ENCODE data around the gene KLHL10.

KLHL10 gene

DNA sequence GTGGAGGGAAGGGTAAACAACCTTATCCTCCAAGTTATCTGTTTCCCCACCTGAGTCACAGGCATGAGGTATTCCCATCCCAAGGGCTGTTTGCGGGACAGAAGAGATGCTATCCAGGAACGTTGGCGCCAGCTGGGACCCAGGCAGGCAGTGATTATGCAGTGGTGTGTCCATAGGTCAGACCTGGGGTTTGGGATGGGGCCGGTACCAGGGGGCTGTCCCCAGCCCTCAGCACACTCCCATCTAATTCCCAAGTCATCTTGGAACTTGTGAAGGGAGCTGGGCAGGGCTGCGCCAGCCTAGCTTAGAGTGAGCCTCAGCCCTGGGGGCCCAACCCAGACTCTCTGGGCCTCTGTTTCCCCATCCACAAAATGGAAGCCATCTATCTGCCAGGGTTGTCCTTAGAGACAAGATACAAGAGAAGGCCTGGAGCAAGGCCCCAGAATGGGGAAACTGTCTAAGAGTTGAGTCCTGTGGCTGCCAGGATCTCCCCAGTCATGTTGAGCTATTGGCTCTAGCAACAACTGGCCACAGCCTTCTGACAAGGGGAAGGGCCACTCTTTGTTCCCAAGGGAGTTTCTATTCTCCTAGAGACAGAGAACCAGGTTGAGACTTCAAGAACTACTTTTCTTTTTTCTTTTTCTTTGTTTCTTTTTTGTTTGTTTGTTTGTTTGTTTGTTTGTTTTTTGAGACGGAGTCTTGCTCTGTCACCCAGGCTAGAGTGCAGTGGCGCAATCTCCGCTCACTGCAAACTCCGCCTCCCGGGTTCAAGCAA is 41.3 kb upstream of the KLHL10 start:
- Histone ChIP-seq H3K4me3 (ENCODE audit: low read depth in 1 of 2, low read length in 1 of 2) (no peak overlapping the region), H3K27ac (no peak overlapping the region), H3K4me1 (ENCODE audit: control insufficient read depth in 1 of 2, insufficient read depth in 1 of 2, low read depth in 1 of 2, low read length in 1 of 2) (no peaks in the 10 kb centered on the region), H3K27me3 (peaks cover 11% of the 10 kb centered on the region), H3K36me3 (no peaks in the 10 kb centered on the region), H3K9me3 (no peaks in the 10 kb centered on the region)
- TF ChIP-seq, protein P1, sequence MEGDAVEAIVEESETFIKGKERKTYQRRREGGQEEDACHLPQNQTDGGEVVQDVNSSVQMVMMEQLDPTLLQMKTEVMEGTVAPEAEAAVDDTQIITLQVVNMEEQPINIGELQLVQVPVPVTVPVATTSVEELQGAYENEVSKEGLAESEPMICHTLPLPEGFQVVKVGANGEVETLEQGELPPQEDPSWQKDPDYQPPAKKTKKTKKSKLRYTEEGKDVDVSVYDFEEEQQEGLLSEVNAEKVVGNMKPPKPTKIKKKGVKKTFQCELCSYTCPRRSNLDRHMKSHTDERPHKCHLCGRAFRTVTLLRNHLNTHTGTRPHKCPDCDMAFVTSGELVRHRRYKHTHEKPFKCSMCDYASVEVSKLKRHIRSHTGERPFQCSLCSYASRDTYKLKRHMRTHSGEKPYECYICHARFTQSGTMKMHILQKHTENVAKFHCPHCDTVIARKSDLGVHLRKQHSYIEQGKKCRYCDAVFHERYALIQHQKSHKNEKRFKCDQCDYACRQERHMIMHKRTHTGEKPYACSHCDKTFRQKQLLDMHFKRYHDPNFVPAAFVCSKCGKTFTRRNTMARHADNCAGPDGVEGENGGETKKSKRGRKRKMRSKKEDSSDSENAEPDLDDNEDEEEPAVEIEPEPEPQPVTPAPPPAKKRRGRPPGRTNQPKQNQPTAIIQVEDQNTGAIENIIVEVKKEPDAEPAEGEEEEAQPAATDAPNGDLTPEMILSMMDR (IDR thresholded peaks at IDR 0.05), result no peak

DNA sequence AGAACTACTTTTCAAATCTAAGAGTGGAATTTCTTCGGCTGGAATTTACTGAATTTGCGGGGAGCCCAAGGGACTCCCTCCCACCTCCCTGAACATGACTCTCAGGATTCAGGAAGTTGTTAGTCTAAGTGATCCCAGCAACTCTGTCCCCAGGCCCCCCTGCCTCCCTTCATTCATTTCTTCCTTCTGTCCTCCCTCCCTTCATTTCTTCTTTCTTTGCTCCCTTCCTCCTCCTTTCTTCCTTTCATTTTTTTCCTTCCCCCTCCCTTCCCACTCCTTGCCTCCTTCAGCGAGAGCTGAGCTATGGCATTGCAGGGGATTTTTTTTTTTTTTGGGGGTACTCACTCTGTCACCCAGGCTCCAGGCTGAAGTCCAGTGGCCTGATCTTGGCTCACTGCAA is 40.2 kb upstream of the KLHL10 start:
- no peak overlapping the region for H3K27ac ChIP-seq
- no peaks in the 10 kb centered on the region for H3K4me1 ChIP-seq (ENCODE audit: control insufficient read depth in 1 of 2, insufficient read depth in 1 of 2, low read depth in 1 of 2, low read length in 1 of 2)
- TF ChIP-seq, protein P1 (IDR thresholded peaks at IDR 0.05), result no peak
- no peaks in the 10 kb centered on the region for H3K36me3 ChIP-seq
- H3K27me3 ChIP-seq, result peaks cover 11% of the 10 kb centered on the region
- H3K9me3 ChIP-seq, result no peaks in the 10 kb centered on the region
- H3K4me3 ChIP-seq (ENCODE audit: low read depth in 1 of 2, low read length in 1 of 2), result no peak overlapping the region

DNA sequence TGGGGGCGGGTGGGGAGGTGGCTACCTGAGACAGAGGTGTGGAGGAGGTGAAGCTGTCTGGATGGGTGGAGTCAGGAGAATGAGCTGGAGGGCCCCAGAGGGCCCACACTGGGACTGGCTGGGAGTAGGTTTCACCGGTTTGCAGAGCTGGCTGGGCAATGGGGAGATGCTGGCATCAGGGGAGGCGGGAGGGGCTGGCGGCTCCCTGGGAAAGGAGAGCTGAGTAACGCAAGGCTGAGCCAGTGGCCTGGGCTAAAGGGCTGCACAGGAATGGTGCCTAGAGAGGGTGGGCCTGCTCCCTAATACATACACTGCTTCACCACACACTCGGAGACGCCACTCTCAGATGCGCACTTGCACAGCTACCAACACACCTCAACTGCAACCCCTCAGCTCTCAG is 38.3 kb upstream of the KLHL10 start:
- no peaks in the 10 kb centered on the region for H3K9me3 ChIP-seq
- no peaks in the 10 kb centered on the region for H3K27me3 ChIP-seq
- no peaks in the 10 kb centered on the region for H3K36me3 ChIP-seq
- H3K4me1 ChIP-seq (ENCODE audit: control insufficient read depth in 1 of 2, insufficient read depth in 1 of 2, low read depth in 1 of 2, low read length in 1 of 2), result no peaks in the 10 kb centered on the region
- no peak overlapping the region for H3K27ac ChIP-seq
- H3K4me3 ChIP-seq (ENCODE audit: low read depth in 1 of 2, low read length in 1 of 2), result no peak overlapping the region
- TF ChIP-seq, protein P1 (IDR thresholded peaks at IDR 0.05), result no peak

DNA sequence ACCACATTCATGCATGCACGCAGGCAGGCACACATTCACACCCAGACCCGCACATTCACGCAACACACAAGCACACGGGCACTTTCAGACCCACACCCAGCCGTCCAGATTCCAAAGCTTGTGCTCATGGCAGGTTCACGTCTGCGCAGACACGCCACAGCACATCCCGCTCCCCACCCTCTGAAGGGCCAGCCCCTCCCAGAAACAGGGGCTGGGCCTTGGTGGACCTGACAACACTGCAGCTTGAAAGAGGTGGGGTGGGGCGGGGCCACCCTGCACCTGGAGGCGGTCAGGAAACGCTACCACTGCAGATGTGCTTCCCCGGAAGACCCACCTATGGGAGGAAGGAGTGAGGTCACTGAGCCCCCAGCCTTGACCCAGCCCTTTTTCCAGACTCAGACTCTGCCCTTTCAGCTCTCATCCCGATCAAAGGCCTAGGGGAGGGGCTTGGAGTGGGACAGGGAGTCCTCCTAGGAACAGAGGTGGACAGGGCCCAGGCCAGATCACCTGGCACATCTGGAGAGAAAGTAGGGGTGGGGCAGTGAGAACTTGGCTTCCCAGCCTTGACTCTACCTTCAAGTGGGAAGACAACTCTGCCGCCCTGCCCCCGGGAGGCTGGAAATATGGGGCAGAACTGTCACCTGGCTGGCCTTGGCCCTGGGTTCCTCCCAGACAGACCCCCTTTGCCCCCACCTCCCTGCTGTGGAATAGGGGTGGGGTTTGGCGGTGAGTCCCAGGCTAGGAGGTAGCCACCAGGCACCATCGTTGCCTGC is 36.8 kb upstream of the KLHL10 start:
- H3K27ac ChIP-seq, result no peak overlapping the region

DNA sequence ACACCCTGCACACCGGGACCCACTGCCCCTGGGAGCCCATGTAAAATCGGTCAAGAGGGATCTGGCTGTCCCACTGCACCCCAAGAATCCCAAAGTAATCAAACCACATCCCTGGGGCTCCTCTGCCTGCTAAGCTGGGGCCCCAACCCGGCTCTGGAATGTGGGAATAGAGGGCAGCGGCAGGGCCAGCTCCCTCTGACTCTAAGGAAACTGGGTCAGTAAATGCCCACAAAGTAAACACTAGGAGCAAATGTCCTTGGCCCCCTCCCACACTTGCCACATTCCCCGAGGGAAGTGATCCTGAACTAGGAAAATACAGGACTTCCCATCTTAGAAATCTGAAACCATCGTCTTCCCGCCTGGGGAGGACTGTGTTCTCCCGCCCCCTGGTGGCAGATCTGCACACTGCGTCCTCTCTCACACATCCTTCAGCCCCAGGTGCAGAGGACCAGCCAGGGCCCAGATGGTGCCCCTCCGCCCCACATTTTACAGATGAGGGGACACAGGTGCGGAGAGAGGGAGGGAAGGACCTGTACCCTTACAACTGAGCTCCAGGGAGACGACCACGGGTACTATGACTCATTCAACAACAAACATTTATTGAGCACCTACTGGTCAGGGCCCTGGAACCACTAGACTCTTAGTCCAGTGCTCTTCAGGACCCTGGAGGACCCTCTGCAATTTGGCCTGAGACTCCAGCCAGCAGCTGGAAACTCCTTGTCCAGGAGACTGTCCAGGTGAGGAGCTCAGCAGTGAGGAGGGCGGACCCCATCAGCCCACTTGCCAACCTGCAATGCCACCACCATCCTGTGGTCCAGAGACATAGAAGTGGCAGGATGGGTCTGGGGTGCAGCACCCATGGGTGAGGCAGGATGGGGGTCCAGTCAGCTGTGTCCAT is 36.0 kb upstream of the KLHL10 start:
- Histone ChIP-seq H3K9me3 (no peaks in the 10 kb centered on the region), H3K4me3 (ENCODE audit: low read depth in 1 of 2, low read length in 1 of 2) (no peak overlapping the region), H3K36me3 (no peaks in the 10 kb centered on the region), H3K27ac (no peak overlapping the region), H3K27me3 (no peaks in the 10 kb centered on the region), H3K4me1 (ENCODE audit: control insufficient read depth in 1 of 2, insufficient read depth in 1 of 2, low read depth in 1 of 2, low read length in 1 of 2) (no peaks in the 10 kb centered on the region)
- TF ChIP-seq, protein P1 (IDR thresholded peaks at IDR 0.05), result peak; percentile 88

More for the DNA sequence above, 36.8 kb upstream of the KLHL10 start:
- no peaks in the 10 kb centered on the region for H3K36me3 ChIP-seq
- TF ChIP-seq, protein P1 (IDR thresholded peaks at IDR 0.05), result no peak
- H3K27me3 ChIP-seq, result no peaks in the 10 kb centered on the region
- H3K4me3 ChIP-seq (ENCODE audit: low read depth in 1 of 2, low read length in 1 of 2), result no peak overlapping the region
- no peaks in the 10 kb centered on the region for H3K4me1 ChIP-seq (ENCODE audit: control insufficient read depth in 1 of 2, insufficient read depth in 1 of 2, low read depth in 1 of 2, low read length in 1 of 2)
- H3K9me3 ChIP-seq, result no peaks in the 10 kb centered on the region
